Measurements from ENCODE around the gene OR51E1.

The OR51E1 gene

GRCh38 chr11:4684631-4685285 lies 41.0 kb downstream of the OR51E1 start:
- Histone ChIP-seq H3K27me3 (replicated peaks) (no peaks in the 10 kb centered on the region), H3K27ac (no peak overlapping the region), H3K4me3 (ENCODE audit: low read depth, low read length) (no peak overlapping the region), H3K36me3 (replicated peaks) (no peaks in the 10 kb centered on the region)
- no peak for TF ChIP-seq CTCF (IDR thresholded peaks at IDR 0.05; ENCODE audit: low read depth, low read length, missing control alignments)
- DNase-seq = no peak
- in situ Hi-C loops (cut with HindIII; ENCODE audit: low pct_ligation_motif_present, low sequenced_read_pairs) = no loop called here

- Histone ChIP-seq H3K4me3 (ENCODE audit: low read depth, low read length) (no peak overlapping the region), H3K27me3 (replicated peaks) (no peaks in the 10 kb centered on the region), H3K27ac (peak overlapping the region; percentile 85), H3K36me3 (replicated peaks) (no peaks in the 10 kb centered on the region)
- in situ Hi-C loops (cut with HindIII; ENCODE audit: low pct_ligation_motif_present, low sequenced_read_pairs) = no loop called here
- no peak for TF ChIP-seq CTCF (IDR thresholded peaks at IDR 0.05; ENCODE audit: low read depth, low read length, missing control alignments)
- DNase-seq = no peak
These were observed 51.7 kb downstream of the OR51E1 start for GRCh38 chr11:4695442-4695841.

- in situ Hi-C loops (cut with HindIII; ENCODE audit: low pct_ligation_motif_present, low sequenced_read_pairs) = no loop called here
- Histone ChIP-seq H3K27ac (peak within 1 kb of the TSS; percentile 85), H3K4me3 (ENCODE audit: low read depth, low read length) (peak within 1 kb of the TSS; percentile 24)
These were observed 53.8 kb downstream of the OR51E1 start, which contains the start of gene OR51E2 for GRCh38 chr11:4697585-4697984. TSS of gene OR51E2 (minus strand) at chr11:4697853. CDS start at chr11:4682711, 15,142 bp downstream.

GRCh38 chr11:4699697-4700435 lies 56.1 kb downstream of the OR51E1 start:
- no peak overlapping the region for H3K4me3 ChIP-seq (ENCODE audit: low read depth, low read length)
- no peaks in the 10 kb centered on the region for H3K36me3 ChIP-seq (replicated peaks)
- DNase-seq = no peak
- no peak overlapping the region for H3K27ac ChIP-seq
- no peak for TF ChIP-seq CTCF (IDR thresholded peaks at IDR 0.05; ENCODE audit: low read depth, low read length, missing control alignments)
- in situ Hi-C loops (cut with HindIII; ENCODE audit: low pct_ligation_motif_present, low sequenced_read_pairs) = no loop called here
- no peaks in the 10 kb centered on the region for H3K27me3 ChIP-seq (replicated peaks)

More at GRCh38 chr11:4697585-4697984, 53.8 kb downstream of the OR51E1 start, which contains the start of gene OR51E2:
- Histone ChIP-seq H3K27me3 (replicated peaks) (no peaks in the 10 kb centered on the region), H3K36me3 (replicated peaks) (no peaks in the 10 kb centered on the region)
- peak; percentile 24 for TF ChIP-seq CTCF (IDR thresholded peaks at IDR 0.05; ENCODE audit: low read depth, low read length, missing control alignments)
- DNase-seq = peak; percentile 90

- no peak for DNase-seq
- in situ Hi-C loops (cut with HindIII; ENCODE audit: low pct_ligation_motif_present, low sequenced_read_pairs) = no loop called here
- no peak for TF ChIP-seq CTCF (IDR thresholded peaks at IDR 0.05; ENCODE audit: low read depth, low read length, missing control alignments)
- Histone ChIP-seq H3K27ac (no peak overlapping the region), H3K36me3 (replicated peaks) (no peaks in the 10 kb centered on the region), H3K4me3 (ENCODE audit: low read depth, low read length) (no peak overlapping the region), H3K27me3 (replicated peaks) (no peaks in the 10 kb centered on the region)
These were observed 56.6 kb downstream of the OR51E1 start for GRCh38 chr11:4700436-4700820.
